Dendritic cell treated with granulocyte-macrophage colony-stimulating factor and Interleukin-4, amounts not matched to agents 40 ng/mL and 50 ng/mL, for 4 days (primary cell): ENCODE data around the gene UNC13B.
"Not testable (repeated sequence)": the region's sequence is repeated elsewhere in the genome, so short reads cannot be mapped to it uniquely, and the experiment has no call there.

ENCODE experiments used
- H3K27ac Mint-ChIP-seq: one replicate; pipeline ENCODE4 v1.8.0; 2022; ENCODE audit warnings: mild to moderate bottlenecking, mixed read lengths
- H3K27me3 Mint-ChIP-seq: one replicate; pipeline ENCODE4 v1.8.0; 2022; ENCODE audit warnings: mild to moderate bottlenecking, mixed read lengths
- H3K36me3 Mint-ChIP-seq: one replicate; pipeline ENCODE4 v1.8.0; 2022; ENCODE audit warnings: low read depth, mixed read lengths
- H3K4me1 Mint-ChIP-seq: one replicate; pipeline ENCODE4 v1.8.0; 2022; ENCODE audit warnings: low read depth, mixed read lengths
- H3K4me3 Mint-ChIP-seq: one replicate; pipeline ENCODE4 v1.8.0; 2022; ENCODE audit warnings: mild to moderate bottlenecking, moderate library complexity, mixed read lengths
- H3K9me3 Mint-ChIP-seq: one replicate; pipeline ENCODE4 v1.8.0; 2022; ENCODE audit warnings: mixed read lengths
- intact Hi-C: fragments of 100-400 bp; cut with micrococcal nuclease; formaldehyde crosslinking; loops from one replicate; pipeline ENCODE4 v1.15.0; 2022

Gene UNC13B

GRCh38 chr9:35180801-35181200, 19.0 kb downstream of the UNC13B start:
- Mint-ChIP-seq H3K4me3 (no peak overlapping the region), H3K27me3 (no peaks in the 10 kb centered on the region), H3K9me3 (peaks cover 23% of the 10 kb centered on the region), H3K27ac (no peak overlapping the region), H3K4me1 (no peaks in the 10 kb centered on the region), H3K36me3 (no peaks in the 10 kb centered on the region)
- intact Hi-C loops: no loop called here

DNA sequence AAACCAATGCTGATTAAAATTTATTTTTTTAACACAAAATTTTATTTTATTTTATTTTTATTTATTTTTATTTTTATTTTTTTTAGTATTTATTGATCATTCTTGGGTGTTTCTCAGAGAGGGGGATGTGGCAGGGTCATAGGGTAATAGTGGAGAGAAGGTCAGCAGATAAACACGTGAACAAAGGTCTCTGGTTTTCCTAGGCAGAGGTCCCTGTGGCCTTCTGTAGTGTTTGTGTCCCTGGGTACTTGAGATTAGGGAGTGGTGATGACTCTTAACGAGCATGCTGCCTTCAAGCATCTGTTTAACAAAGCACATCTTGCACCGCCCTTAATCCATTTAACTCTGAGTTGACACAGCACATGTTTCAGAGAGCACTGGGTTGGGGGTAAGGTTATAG, 20.6 kb downstream of the UNC13B start:
- intact Hi-C loops, H3K4me1 Mint-ChIP-seq, H3K27ac Mint-ChIP-seq, H3K27me3 Mint-ChIP-seq, H3K36me3 Mint-ChIP-seq, H3K4me3 Mint-ChIP-seq: not testable (repeated sequence)
- H3K9me3 Mint-ChIP-seq: peaks cover 23% of the 10 kb centered on the region

- H3K4me3 Mint-ChIP-seq, H3K4me1 Mint-ChIP-seq, H3K27ac Mint-ChIP-seq, H3K36me3 Mint-ChIP-seq, H3K27me3 Mint-ChIP-seq, intact Hi-C loops: not testable (repeated sequence)
- H3K9me3 Mint-ChIP-seq: peaks cover 23% of the 10 kb centered on the region
Measured at GRCh38 chr9:35182996-35183754, 21.4 kb downstream of the UNC13B start.

GRCh38 chr9:35183755-35184480, 22.1 kb downstream of the UNC13B start:
- H3K4me3 Mint-ChIP-seq, H3K27ac Mint-ChIP-seq, H3K36me3 Mint-ChIP-seq, H3K27me3 Mint-ChIP-seq, intact Hi-C loops, H3K4me1 Mint-ChIP-seq: not testable (repeated sequence)
- H3K9me3 Mint-ChIP-seq: peaks cover 23% of the 10 kb centered on the region

- H3K27me3 Mint-ChIP-seq: no peaks in the 10 kb centered on the region
- no peak overlapping the region for H3K4me3 Mint-ChIP-seq
- intact Hi-C loops: no loop called here
- no peak overlapping the region for H3K27ac Mint-ChIP-seq
- H3K36me3 Mint-ChIP-seq: no peaks in the 10 kb centered on the region
- no peaks in the 10 kb centered on the region for H3K4me1 Mint-ChIP-seq
- H3K9me3 Mint-ChIP-seq: peaks cover 40% of the 10 kb centered on the region
Measured at GRCh38 chr9:35186524-35186923, 24.7 kb downstream of the UNC13B start.

GRCh38 chr9:35190203-35190602, 28.4 kb downstream of the UNC13B start:
- intact Hi-C loops: no loop called here
- peaks cover 54% of the 10 kb centered on the region for H3K9me3 Mint-ChIP-seq
- no peaks in the 10 kb centered on the region for H3K36me3 Mint-ChIP-seq
- H3K27me3 Mint-ChIP-seq: no peaks in the 10 kb centered on the region
- H3K27ac Mint-ChIP-seq: no peak overlapping the region
- H3K4me1 Mint-ChIP-seq: no peaks in the 10 kb centered on the region
- no peak overlapping the region for H3K4me3 Mint-ChIP-seq

DNA sequence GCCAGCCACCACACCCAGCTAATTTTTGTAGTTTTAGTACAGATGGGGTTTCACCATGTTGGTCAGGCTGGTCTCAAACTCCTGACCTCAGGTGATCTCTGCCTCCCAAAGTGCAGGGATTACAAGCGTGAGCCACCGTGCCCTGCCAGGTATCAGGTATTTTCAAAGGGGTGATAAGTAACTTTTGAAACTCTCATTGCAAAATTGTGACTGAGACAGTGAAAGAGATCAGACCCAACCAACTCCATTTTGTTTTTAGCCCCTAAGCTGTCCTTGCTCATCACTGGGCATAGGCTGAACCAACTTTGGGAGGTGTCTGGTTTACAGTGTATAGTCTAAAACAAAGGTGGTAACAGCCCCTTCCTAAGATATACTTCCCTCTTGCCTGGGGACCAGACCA, 29.3 kb downstream of the UNC13B start:
- H3K9me3 Mint-ChIP-seq: peaks cover 58% of the 10 kb centered on the region
- H3K27me3 Mint-ChIP-seq: no peaks in the 10 kb centered on the region
- no peaks in the 10 kb centered on the region for H3K4me1 Mint-ChIP-seq
- H3K36me3 Mint-ChIP-seq: no peaks in the 10 kb centered on the region
- intact Hi-C loops: no loop called here
- no peak overlapping the region for H3K4me3 Mint-ChIP-seq
- no peak overlapping the region for H3K27ac Mint-ChIP-seq

DNA sequence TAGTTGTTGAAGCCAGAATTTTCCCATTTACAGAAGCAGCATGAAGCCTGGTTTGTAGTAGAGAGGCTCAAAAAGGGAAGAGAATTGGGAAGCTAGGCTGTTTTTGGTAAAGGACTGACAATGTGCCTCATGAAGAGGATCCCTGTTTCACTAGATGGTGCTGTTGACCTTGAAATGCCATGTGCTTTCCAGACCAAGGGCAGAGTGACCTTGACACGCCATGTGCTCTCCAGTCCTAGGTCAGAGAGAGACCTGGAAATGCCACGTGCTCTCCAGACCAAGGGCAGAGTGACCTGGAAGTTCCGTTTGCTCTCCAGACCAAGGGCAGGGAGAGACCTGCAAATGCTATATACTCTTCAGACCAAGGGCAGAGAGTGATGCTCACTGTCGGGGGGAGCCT, 32.0 kb downstream of the UNC13B start:
- H3K9me3 Mint-ChIP-seq: peaks cover 76% of the 10 kb centered on the region
- H3K36me3 Mint-ChIP-seq: no peaks in the 10 kb centered on the region
- no peak overlapping the region for H3K4me3 Mint-ChIP-seq
- no peak overlapping the region for H3K27ac Mint-ChIP-seq
- H3K4me1 Mint-ChIP-seq: no peaks in the 10 kb centered on the region
- intact Hi-C loops: no loop called here
- no peaks in the 10 kb centered on the region for H3K27me3 Mint-ChIP-seq

- no peaks in the 10 kb centered on the region for H3K27me3 Mint-ChIP-seq
- H3K36me3 Mint-ChIP-seq: no peaks in the 10 kb centered on the region
- intact Hi-C loops: no loop called here
- no peaks in the 10 kb centered on the region for H3K4me1 Mint-ChIP-seq
- H3K9me3 Mint-ChIP-seq: peaks cover 68% of the 10 kb centered on the region
- no peak overlapping the region for H3K4me3 Mint-ChIP-seq
- no peak overlapping the region for H3K27ac Mint-ChIP-seq
Measured at GRCh38 chr9:35195683-35196082, 33.9 kb downstream of the UNC13B start.

DNA sequence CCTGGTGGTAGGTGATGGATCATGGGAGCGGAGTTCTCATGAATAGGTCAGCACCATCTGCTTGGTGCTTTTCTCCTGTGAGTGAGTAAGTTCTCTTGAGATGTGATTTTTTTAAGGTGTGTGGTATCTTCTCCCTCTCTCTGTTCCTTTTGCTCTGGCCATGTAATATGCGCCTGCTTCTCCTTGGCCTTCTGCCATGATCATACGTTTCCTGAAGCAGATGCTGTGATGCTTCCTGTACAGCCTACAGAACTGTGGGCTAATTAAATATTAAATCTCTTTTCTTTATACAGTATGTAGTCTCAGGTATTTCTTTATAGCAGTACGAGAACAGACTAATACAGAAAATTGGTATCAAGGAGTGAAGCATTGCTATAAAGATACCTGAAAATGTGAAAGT, 36.4 kb downstream of the UNC13B start:
- H3K4me1 Mint-ChIP-seq: no peaks in the 10 kb centered on the region
- no peak overlapping the region for H3K27ac Mint-ChIP-seq
- no peak overlapping the region for H3K4me3 Mint-ChIP-seq
- no peaks in the 10 kb centered on the region for H3K36me3 Mint-ChIP-seq
- intact Hi-C loops: no loop called here
- peaks cover 69% of the 10 kb centered on the region for H3K9me3 Mint-ChIP-seq
- H3K27me3 Mint-ChIP-seq: peaks cover 2% of the 10 kb centered on the region

- Mint-ChIP-seq H3K9me3 (peaks cover 70% of the 10 kb centered on the region), H3K27ac (no peak overlapping the region), H3K27me3 (peaks cover 2% of the 10 kb centered on the region), H3K4me1 (no peaks in the 10 kb centered on the region), H3K36me3 (no peaks in the 10 kb centered on the region), H3K4me3 (no peak overlapping the region)
- intact Hi-C loops: no loop called here
Measured at GRCh38 chr9:35203528-35203927, 41.7 kb downstream of the UNC13B start.

DNA sequence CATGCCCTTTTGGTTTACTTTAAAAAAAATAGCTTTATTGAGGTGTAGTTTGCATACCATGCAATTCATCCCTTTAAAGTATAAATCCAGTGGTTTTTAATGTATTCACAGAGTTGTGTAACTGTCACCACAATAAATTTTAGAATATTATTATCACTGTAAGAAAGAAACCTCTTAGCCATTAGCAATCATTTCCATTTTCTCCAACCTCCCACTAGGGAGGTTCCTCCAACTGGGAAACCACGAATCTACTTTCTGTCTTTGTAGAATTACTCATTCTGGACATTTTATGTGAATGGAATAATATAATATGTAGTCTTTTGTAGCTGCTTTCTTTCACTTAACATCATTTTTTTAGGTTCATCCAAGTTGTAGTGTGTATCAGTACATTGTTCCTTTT, 43.5 kb downstream of the UNC13B start:
- no peak overlapping the region for H3K27ac Mint-ChIP-seq
- H3K36me3 Mint-ChIP-seq: no peaks in the 10 kb centered on the region
- H3K27me3 Mint-ChIP-seq: peaks cover 2% of the 10 kb centered on the region
- no peaks in the 10 kb centered on the region for H3K4me1 Mint-ChIP-seq
- H3K9me3 Mint-ChIP-seq: peaks cover 73% of the 10 kb centered on the region
- intact Hi-C loops: no loop called here
- no peak overlapping the region for H3K4me3 Mint-ChIP-seq

DNA sequence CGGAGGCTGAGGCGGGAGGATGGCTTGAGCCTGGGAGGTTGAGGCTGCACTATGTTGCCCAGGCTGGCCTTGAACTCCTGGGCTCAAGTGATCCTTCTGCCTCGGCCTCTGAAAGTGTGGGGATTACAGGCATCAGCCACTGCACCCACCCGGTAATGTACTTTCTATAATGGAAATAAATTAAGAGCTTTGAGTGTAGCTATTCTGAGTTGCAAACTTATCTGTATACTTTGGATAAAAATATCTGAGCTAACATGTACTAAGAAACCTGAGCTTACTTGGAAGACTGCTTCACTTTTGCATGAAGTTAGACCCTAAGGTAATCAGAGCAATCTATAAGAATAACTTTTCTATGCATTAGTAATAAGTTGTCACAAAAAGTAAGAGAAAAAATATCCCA, 50.0 kb downstream of the UNC13B start:
- H3K4me3 Mint-ChIP-seq: no peak overlapping the region
- no peaks in the 10 kb centered on the region for H3K4me1 Mint-ChIP-seq
- no peaks in the 10 kb centered on the region for H3K36me3 Mint-ChIP-seq
- no peak overlapping the region for H3K27ac Mint-ChIP-seq
- no peaks in the 10 kb centered on the region for H3K27me3 Mint-ChIP-seq
- peaks cover 15% of the 10 kb centered on the region for H3K9me3 Mint-ChIP-seq
- intact Hi-C loops: no loop called here

GRCh38 chr9:35220659-35221338, 59.0 kb downstream of the UNC13B start:
- Mint-ChIP-seq H3K27ac (no peak overlapping the region), H3K27me3 (no peaks in the 10 kb centered on the region), H3K4me1 (no peaks in the 10 kb centered on the region), H3K36me3 (no peaks in the 10 kb centered on the region), H3K4me3 (no peak overlapping the region), H3K9me3 (peaks cover 42% of the 10 kb centered on the region)
- intact Hi-C loops: no loop called here
